Measurements from ENCODE around the gene TCF4. TPM values are rescaled to one million over a fixed set of nuclear protein-coding genes. Genes with fewer than 3 reads are reported as not detected.

The TCF4 gene
- total RNA-seq, 4 donors from 2014 or later, result 30.3 to 51.1 (median 40.1) TPM

GRCh38 chr18:55354795-55355194, 233.2 kb downstream of the TCF4 start:
- no peak for DNase-seq
- Histone ChIP-seq H3K27me3 (no peaks in the 10 kb centered on the region), H3K4me1 (peaks cover 0 to 3% (median 0%) of the 10 kb centered on the region in 4 donors), H3K36me3 (no peaks in the 10 kb centered on the region), H3K27ac (no peak overlapping the region), H3K9me3 (no peaks in the 10 kb centered on the region), H3K4me3 (no peak overlapping the region)
- 80 to 84% methylated on average over 4 of the region's 4 CpGs for WGBS, 2 donors (ENCODE audit: low coverage in 1 of 2)
- TF ChIP-seq CTCF (IDR thresholded peaks at IDR 0.05), result no peak
- TF ChIP-seq POLR2A (IDR thresholded peaks at IDR 0.05), result no peak
- no peak for TF ChIP-seq EP300 (IDR thresholded peaks at IDR 0.05; ENCODE audit: low read depth)
- no peak for TF ChIP-seq POLR2AphosphoS5 (IDR thresholded peaks at IDR 0.05)
- intact Hi-C loops (cut with DNase I; ENCODE audit: low total_unique reads) (no loop called here), in situ Hi-C loops (cut with MboI; ENCODE audit: low pct_ligation_motif_present in 1 of 4, low pct_unique_long_range_greater_than_20kb in 1 of 4, low sequenced_read_pairs in 3 of 4) (no loop called here)

DNA sequence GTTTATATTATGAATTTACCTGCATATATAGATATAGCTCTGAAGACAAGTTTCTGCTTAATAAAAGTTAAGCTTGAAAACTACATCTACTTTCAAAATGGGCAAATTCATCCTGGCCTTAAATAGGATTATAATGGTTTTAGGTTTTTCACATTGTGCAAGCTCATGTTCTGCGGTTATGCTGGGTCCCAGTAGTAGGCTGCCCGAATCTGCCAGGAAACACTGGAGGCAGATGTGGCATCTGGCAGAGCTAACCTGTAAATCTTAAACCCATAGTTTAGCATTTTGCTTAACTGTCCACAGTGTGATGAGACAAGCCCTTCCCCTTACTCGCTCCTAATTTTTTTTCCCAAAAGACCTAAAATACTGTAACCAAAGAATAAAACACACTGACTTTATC, 234.2 kb downstream of the TCF4 start:
- TF ChIP-seq EP300 (IDR thresholded peaks at IDR 0.05; ENCODE audit: low read depth) (no peak), POLR2A (IDR thresholded peaks at IDR 0.05) (no peak), POLR2AphosphoS5 (IDR thresholded peaks at IDR 0.05) (no peak), CTCF (IDR thresholded peaks at IDR 0.05) (no peak)
- Histone ChIP-seq H3K4me3 (no peak overlapping the region), H3K27me3 (no peaks in the 10 kb centered on the region), H3K36me3 (no peaks in the 10 kb centered on the region), H3K9me3 (no peaks in the 10 kb centered on the region), H3K27ac (no peak overlapping the region), H3K4me1 (peaks cover 0 to 3% (median 0%) of the 10 kb centered on the region in 4 donors)
- DNase-seq, result no peak
- intact Hi-C loops (cut with DNase I; ENCODE audit: low total_unique reads), result no loop called here
- 79 to 96% methylated on average over 3 of the region's 3 CpGs for WGBS, 2 donors (ENCODE audit: low coverage in 1 of 2)
- in situ Hi-C loops (cut with MboI; ENCODE audit: low pct_ligation_motif_present in 1 of 4, low pct_unique_long_range_greater_than_20kb in 1 of 4, low sequenced_read_pairs in 3 of 4), result no loop called here

DNA sequence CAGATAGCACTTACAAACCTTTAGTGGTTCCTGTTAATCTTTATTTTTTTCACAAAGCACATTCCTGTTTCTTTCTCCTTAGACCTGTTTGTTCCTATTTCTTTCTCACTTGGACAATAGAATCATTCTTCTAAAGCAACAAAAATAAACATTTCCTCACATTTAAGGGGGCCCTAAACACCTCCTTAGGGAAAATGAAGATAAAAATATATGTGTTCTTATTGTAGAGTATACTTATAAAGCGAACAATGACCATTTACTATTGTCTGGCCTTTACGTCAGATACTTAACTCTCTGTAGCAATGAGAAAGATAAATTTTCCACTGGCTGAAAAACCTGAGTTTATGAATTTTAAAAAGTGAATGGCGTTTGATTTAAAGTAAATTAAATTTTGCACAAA, 234.6 kb downstream of the TCF4 start:
- H3K36me3 ChIP-seq, result no peaks in the 10 kb centered on the region
- 77 to 87% methylated on average over 3 of the region's 3 CpGs for WGBS, 2 donors (ENCODE audit: low coverage in 1 of 2)
- H3K9me3 ChIP-seq, result no peaks in the 10 kb centered on the region
- intact Hi-C loops (cut with DNase I; ENCODE audit: low total_unique reads), result no loop called here
- H3K27me3 ChIP-seq, result no peaks in the 10 kb centered on the region
- no peak overlapping the region for H3K4me3 ChIP-seq
- DNase-seq, result no peak
- TF ChIP-seq EP300 (IDR thresholded peaks at IDR 0.05; ENCODE audit: low read depth), result no peak
- TF ChIP-seq POLR2AphosphoS5 (IDR thresholded peaks at IDR 0.05), result no peak
- TF ChIP-seq CTCF (IDR thresholded peaks at IDR 0.05), result no peak
- TF ChIP-seq POLR2A (IDR thresholded peaks at IDR 0.05), result no peak
- in situ Hi-C loops (cut with MboI; ENCODE audit: low pct_ligation_motif_present in 1 of 4, low pct_unique_long_range_greater_than_20kb in 1 of 4, low sequenced_read_pairs in 3 of 4), result no loop called here
- H3K27ac ChIP-seq, result no peak overlapping the region
- peaks cover 0 to 3% (median 0%) of the 10 kb centered on the region in 4 donors for H3K4me1 ChIP-seq

- intact Hi-C loops (cut with DNase I; ENCODE audit: low total_unique reads), result no loop called here
- DNase-seq, result no peak
- Histone ChIP-seq H3K4me3 (no peak overlapping the region), H3K27me3 (no peaks in the 10 kb centered on the region), H3K36me3 (no peaks in the 10 kb centered on the region), H3K9me3 (no peaks in the 10 kb centered on the region), H3K27ac (no peak overlapping the region), H3K4me1 (peaks cover 0 to 3% (median 0%) of the 10 kb centered on the region in 4 donors)
- 74 to 85% methylated on average over 3 of the region's 3 CpGs for WGBS, 2 donors (ENCODE audit: low coverage in 1 of 2)
- in situ Hi-C loops (cut with MboI; ENCODE audit: low pct_ligation_motif_present in 1 of 4, low pct_unique_long_range_greater_than_20kb in 1 of 4, low sequenced_read_pairs in 3 of 4), result no loop called here
- TF ChIP-seq EP300 (IDR thresholded peaks at IDR 0.05; ENCODE audit: low read depth) (no peak), POLR2A (IDR thresholded peaks at IDR 0.05) (no peak), CTCF (IDR thresholded peaks at IDR 0.05) (no peak), POLR2AphosphoS5 (IDR thresholded peaks at IDR 0.05) (no peak)
Observed at GRCh38 chr18:55351980-55352714, 235.8 kb downstream of the TCF4 start.
